ENCODE measurements around the gene ZNF311.

DNA sequence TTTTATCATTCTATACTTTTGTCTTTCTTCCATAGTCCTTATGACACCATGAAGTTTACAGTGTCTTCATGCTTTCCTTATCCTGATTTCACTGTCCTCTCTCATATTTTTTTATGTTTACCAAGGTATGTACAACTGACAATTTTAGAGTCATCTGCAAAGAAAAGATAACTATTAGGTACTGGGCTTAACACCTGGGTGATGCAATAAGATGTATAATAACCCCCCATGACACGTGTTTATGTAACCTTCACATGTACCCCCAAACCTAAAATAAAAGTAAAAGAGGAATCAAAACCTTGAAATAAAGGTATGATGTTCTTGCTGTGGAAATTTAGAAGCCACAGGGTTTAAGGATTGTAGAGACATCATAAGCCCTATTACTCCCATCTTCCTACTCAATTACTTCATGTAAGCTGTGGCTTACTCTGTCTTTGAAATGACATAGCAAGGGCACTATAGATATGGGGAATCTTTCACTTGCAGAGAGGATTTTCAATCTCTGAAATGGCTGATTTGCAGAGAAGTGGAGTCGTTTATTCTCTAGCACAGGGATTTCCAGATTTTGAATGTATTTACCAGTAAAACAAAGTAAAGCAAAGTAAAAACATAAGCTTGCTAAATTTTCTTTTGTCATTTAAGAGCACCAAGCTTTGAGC, 20.9 kb upstream of the ZNF311 start:
- TF ChIP-seq, protein P1, sequence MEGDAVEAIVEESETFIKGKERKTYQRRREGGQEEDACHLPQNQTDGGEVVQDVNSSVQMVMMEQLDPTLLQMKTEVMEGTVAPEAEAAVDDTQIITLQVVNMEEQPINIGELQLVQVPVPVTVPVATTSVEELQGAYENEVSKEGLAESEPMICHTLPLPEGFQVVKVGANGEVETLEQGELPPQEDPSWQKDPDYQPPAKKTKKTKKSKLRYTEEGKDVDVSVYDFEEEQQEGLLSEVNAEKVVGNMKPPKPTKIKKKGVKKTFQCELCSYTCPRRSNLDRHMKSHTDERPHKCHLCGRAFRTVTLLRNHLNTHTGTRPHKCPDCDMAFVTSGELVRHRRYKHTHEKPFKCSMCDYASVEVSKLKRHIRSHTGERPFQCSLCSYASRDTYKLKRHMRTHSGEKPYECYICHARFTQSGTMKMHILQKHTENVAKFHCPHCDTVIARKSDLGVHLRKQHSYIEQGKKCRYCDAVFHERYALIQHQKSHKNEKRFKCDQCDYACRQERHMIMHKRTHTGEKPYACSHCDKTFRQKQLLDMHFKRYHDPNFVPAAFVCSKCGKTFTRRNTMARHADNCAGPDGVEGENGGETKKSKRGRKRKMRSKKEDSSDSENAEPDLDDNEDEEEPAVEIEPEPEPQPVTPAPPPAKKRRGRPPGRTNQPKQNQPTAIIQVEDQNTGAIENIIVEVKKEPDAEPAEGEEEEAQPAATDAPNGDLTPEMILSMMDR (IDR thresholded peaks at IDR 0.05), result no peak
- TF ChIP-seq POLR2A (IDR thresholded peaks at IDR 0.05), result no peak

Data from breast epithelium (tissue), 3 donors.